ENCODE results near the gene LIN37.

The LIN37 gene

DNA sequence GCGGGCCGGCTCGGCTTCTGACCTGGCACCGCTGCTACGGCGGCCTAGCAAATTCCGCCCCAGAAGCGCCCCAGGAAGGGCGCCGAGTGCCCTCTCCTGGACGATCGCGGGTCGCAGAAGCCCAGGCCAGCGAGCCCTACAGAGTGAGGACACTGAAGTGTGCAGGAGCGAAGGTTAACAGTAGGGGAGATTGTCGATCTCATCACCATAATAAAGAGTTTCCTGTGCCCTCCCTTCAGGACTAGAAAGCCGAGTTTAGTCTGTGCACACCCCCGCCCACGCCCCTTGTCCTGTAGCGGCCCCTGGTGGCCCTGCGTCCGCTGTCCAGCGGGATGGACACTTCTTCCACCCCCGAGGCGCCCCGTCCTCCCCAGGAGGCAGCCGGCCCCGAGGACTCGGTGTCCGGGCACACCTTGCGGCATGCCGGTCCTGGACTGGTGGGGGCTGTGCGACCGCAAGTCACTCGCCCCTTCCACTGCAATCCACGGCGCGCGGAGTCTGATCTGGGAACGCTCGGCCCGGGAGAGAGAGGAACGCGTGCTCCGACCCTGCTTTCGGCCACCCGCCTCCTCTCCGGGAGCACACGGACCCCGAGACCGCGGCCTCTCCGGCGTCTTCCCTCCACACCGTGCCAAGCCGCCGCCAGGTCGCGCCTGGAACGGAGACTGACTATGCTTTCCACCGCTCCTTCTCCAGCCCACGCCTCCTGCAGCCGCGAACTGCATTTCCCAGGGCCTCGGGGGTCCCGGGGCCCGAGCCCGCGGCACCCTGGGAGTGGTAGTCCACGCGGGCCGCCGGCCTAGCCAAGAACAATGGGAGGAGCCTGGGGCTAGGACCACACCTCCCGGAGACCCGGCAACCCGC is 31.3 kb upstream of the LIN37 start:
- Histone ChIP-seq H2AFZ (ENCODE audit: low read length) (no peak overlapping the region), H3K27me3 (ENCODE audit: insufficient read depth, low read length) (peaks cover 3% of the 10 kb centered on the region; the same call in 1 of the 2 replicates), H3K9me2 (ENCODE audit: low read depth, low read length) (no peaks in the 10 kb centered on the region), H3K36me3 (ENCODE audit: insufficient read depth, low read length) (peaks cover 21% of the 10 kb centered on the region; the same call in 1 of the 2 replicates), H3K9ac (ENCODE audit: low read length) (peak overlapping the region; percentile 61), H3K4me2 (ENCODE audit: low read length) (peak overlapping the region; percentile 73), H3K79me2 (ENCODE audit: insufficient read depth, low read length) (peaks cover 8% of the 10 kb centered on the region), H3F3A (ENCODE audit: insufficient read depth, low read length) (no peaks in the 10 kb centered on the region), H4K20me1 (ENCODE audit: insufficient read depth, low read length) (no peaks in the 10 kb centered on the region), H3K4me3 (ENCODE audit: low read depth, low read length, poor library complexity, severe bottlenecking) (peak overlapping the region; percentile 66), H3K4me1 (ENCODE audit: insufficient read depth, low read length, severe bottlenecking) (peaks cover 22% of the 10 kb centered on the region), H3K9me3 (ENCODE audit: low read length) (no peaks in the 10 kb centered on the region), H3K27ac (ENCODE audit: low read depth, low read length, poor library complexity, severe bottlenecking) (no peak overlapping the region)
- TF ChIP-seq, protein P1, sequence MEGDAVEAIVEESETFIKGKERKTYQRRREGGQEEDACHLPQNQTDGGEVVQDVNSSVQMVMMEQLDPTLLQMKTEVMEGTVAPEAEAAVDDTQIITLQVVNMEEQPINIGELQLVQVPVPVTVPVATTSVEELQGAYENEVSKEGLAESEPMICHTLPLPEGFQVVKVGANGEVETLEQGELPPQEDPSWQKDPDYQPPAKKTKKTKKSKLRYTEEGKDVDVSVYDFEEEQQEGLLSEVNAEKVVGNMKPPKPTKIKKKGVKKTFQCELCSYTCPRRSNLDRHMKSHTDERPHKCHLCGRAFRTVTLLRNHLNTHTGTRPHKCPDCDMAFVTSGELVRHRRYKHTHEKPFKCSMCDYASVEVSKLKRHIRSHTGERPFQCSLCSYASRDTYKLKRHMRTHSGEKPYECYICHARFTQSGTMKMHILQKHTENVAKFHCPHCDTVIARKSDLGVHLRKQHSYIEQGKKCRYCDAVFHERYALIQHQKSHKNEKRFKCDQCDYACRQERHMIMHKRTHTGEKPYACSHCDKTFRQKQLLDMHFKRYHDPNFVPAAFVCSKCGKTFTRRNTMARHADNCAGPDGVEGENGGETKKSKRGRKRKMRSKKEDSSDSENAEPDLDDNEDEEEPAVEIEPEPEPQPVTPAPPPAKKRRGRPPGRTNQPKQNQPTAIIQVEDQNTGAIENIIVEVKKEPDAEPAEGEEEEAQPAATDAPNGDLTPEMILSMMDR (IDR thresholded peaks at IDR 0.05; ENCODE audit: low read length): peak; percentile 85
- no peak for TF ChIP-seq EZH2 (IDR thresholded peaks at IDR 0.05; ENCODE audit: borderline replicate concordance, low read length)

DNA sequence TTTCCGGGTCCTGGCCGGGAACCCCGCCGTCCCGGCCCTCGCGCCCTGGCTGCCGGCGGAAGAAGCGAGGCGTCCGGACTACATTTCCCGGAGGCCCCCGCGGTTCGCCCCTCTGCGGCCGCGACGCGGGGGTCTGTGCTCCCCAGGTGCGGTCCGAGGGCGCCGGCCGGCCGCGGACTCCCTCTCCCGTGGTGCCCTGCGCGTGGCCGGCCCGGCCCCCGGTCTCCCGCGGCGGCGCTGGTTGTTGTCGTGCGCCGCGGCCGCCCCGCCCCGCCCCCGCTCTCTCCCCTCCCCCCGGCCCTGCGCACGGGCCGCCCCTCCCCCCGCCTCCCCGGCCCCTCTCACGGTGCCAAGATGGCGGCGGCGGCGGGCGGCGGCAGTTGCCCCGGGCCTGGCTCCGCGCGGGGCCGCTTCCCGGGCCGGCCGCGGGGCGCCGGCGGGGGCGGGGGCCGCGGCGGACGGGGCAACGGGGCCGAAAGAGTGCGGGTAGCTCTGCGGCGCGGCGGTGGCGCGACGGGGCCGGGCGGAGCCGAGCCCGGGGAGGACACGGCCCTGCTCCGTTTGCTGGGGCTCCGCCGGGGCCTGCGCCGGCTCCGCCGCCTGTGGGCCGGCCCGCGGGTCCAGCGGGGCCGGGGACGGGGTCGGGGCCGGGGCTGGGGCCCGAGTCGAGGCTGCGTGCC is 30.6 kb upstream of the LIN37 start, which contains the start of gene KMT2B:
TSS of gene KMT2B (plus strand) at position 339 of the 680 bp plus-strand sequence. CDS start at position 355, 16 bp downstream.
- Histone ChIP-seq H3K36me3 (ENCODE audit: insufficient read depth, low read length) (peaks cover 28% of the 10 kb centered on the region), H3K9me3 (ENCODE audit: low read length) (no peaks in the 10 kb centered on the region), H3K9me2 (ENCODE audit: low read depth, low read length) (no peaks in the 10 kb centered on the region), H3F3A (ENCODE audit: insufficient read depth, low read length) (no peaks in the 10 kb centered on the region), H3K9ac (ENCODE audit: low read length) (peak within 1 kb of the TSS; percentile 83), H3K4me3 (ENCODE audit: low read depth, low read length, poor library complexity, severe bottlenecking) (peak within 1 kb of the TSS; percentile 77), H3K79me2 (ENCODE audit: insufficient read depth, low read length) (peaks cover 8% of the 10 kb centered on the region), H4K20me1 (ENCODE audit: insufficient read depth, low read length) (no peaks in the 10 kb centered on the region), H3K27me3 (ENCODE audit: insufficient read depth, low read length) (peaks cover 3% of the 10 kb centered on the region; the same call in 1 of the 2 replicates), H3K27ac (ENCODE audit: low read depth, low read length, poor library complexity, severe bottlenecking) (no peak within 1 kb of the TSS), H3K4me1 (ENCODE audit: insufficient read depth, low read length, severe bottlenecking) (peaks cover 22% of the 10 kb centered on the region), H3K4me2 (ENCODE audit: low read length) (peak within 1 kb of the TSS; percentile 84), H2AFZ (ENCODE audit: low read length) (no peak within 1 kb of the TSS)
- no peak for TF ChIP-seq EZH2 (IDR thresholded peaks at IDR 0.05; ENCODE audit: borderline replicate concordance, low read length)
- TF ChIP-seq, protein P1 (IDR thresholded peaks at IDR 0.05; ENCODE audit: low read length): no peak

DNA sequence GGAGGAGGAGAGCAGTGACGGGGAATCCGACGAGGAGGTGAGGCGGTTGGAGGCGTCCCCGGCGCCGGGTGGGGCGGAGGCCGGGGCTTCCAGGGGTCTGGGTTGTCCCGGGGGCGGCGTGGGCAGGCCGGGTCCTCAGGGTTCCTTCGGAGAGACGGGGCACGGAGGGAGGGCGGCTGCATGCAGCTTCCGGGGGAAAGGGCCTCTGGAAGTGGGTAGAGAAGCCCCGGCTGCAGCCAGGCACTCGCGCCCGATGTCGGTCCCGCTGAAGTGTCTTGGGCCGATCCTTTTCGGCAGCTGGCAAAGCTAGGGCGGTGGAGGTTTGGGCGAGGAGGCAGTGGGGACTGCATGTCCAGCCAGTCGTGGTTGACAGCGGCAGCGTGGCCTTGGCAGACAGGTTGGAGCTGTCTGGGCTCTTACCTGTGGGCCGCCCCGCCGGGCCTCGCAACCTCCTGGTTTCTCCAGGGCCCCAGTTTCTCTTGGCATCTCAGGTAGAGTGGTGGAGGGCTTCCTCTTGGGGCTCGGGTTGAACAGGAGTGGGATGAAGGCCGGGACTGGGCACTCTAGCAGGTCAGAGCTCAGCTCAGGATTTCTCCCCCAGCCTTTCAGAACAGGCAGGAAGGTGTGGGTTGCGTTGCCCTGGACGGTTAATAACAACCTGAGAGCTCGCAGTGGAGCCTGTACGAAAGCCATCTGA is 29.9 kb upstream of the LIN37 start:
- Histone ChIP-seq H3K9ac (ENCODE audit: low read length) (peak overlapping the region; percentile 83), H3K4me1 (ENCODE audit: insufficient read depth, low read length, severe bottlenecking) (peaks cover 22% of the 10 kb centered on the region), H3F3A (ENCODE audit: insufficient read depth, low read length) (no peaks in the 10 kb centered on the region), H3K27ac (ENCODE audit: low read depth, low read length, poor library complexity, severe bottlenecking) (no peak overlapping the region), H3K9me2 (ENCODE audit: low read depth, low read length) (no peaks in the 10 kb centered on the region), H3K79me2 (ENCODE audit: insufficient read depth, low read length) (peaks cover 8% of the 10 kb centered on the region), H3K36me3 (ENCODE audit: insufficient read depth, low read length) (peaks cover 35% of the 10 kb centered on the region), H3K9me3 (ENCODE audit: low read length) (no peaks in the 10 kb centered on the region), H3K4me2 (ENCODE audit: low read length) (peak overlapping the region; percentile 84), H3K4me3 (ENCODE audit: low read depth, low read length, poor library complexity, severe bottlenecking) (peak overlapping the region; percentile 77), H2AFZ (ENCODE audit: low read length) (no peak overlapping the region), H3K27me3 (ENCODE audit: insufficient read depth, low read length) (peaks cover 3% of the 10 kb centered on the region; the same call in 1 of the 2 replicates), H4K20me1 (ENCODE audit: insufficient read depth, low read length) (no peaks in the 10 kb centered on the region)
- TF ChIP-seq, protein P1 (IDR thresholded peaks at IDR 0.05; ENCODE audit: low read length): no peak
- no peak for TF ChIP-seq EZH2 (IDR thresholded peaks at IDR 0.05; ENCODE audit: borderline replicate concordance, low read length)
